SK-N-SH treated with all-trans-retinoic acid at 6 μM for 48 hours (cell line): ENCODE results near the gene SETD6.

Source experiments
- ATAC-seq: fragments of 200-7000 bp; cut with Tn5 transposase; 3 replicates; pipeline ENCODE4 v1.9.1; 2020; ENCODE audit warnings: mild to moderate bottlenecking, moderate library complexity
- ISL1 ChIP-seq: fragments of 250-450 bp; sonication (Bioruptor Pico); IDR thresholded peaks from 2 replicates; pipeline ENCODE4 v2.1.2; 2022; ENCODE audit warnings: mild to moderate bottlenecking, moderate library complexity
- OSR1 ChIP-seq: fragments of 250-450 bp; sonication (Bioruptor Pico); IDR thresholded peaks from 2 replicates; pipeline ENCODE4 v1.8.0; 2022; ENCODE audit warnings: moderate library complexity, mild to moderate bottlenecking, inconsistent platforms
- PPARA ChIP-seq: fragments of 250-450 bp; sonication (Bioruptor Pico); IDR thresholded peaks from 2 replicates; pipeline ENCODE4 v1.5.0; 2020; ENCODE audit warnings: mild to moderate bottlenecking, borderline replicate concordance
- TCF4 ChIP-seq: fragments of 250-450 bp; sonication (Bioruptor Pico); IDR thresholded peaks from 2 replicates; pipeline ENCODE4 v1.8.0; 2021; ENCODE audit warnings: mild to moderate bottlenecking, moderate library complexity, borderline replicate concordance
- TOX ChIP-seq: fragments of 250-450 bp; sonication (Bioruptor Pico); IDR thresholded peaks from 2 replicates; pipeline ENCODE4 v1.8.0; 2021; ENCODE audit warnings: mild to moderate bottlenecking, moderate library complexity, borderline replicate concordance
- ZC3H10 ChIP-seq: fragments of 250-450 bp; sonication (Bioruptor Pico); IDR thresholded peaks from 2 replicates; pipeline ENCODE4 v1.5.1; 2021; ENCODE audit warnings: mild to moderate bottlenecking, moderate library complexity
- ZFP3 ChIP-seq: fragments of 250-450 bp; sonication (Bioruptor Pico); IDR thresholded peaks from 2 replicates; pipeline ENCODE4 v1.5.0; 2020; ENCODE audit warnings: mild to moderate bottlenecking, moderate library complexity
- ZNF70 ChIP-seq: fragments of 450-650 bp; formaldehyde crosslinking; IDR thresholded peaks from 2 replicates; pipeline ENCODE4 v1.5.0; 2020; ENCODE audit warnings: mild to moderate bottlenecking, moderate library complexity
- TF ChIP-seq, protein P1 (sequence below): fragments of 250-450 bp; sonication (Bioruptor Pico); IDR thresholded peaks from 2 replicates; pipeline ENCODE4 v1.5.1; 2021; ENCODE audit warnings: mild to moderate bottlenecking, moderate library complexity
- TF ChIP-seq, protein P2 (sequence below): fragments of 250-450 bp; sonication (Bioruptor Pico); IDR thresholded peaks from 2 replicates; pipeline ENCODE4 v1.8.0; 2020; ENCODE audit warnings: mild to moderate bottlenecking, moderate library complexity, borderline replicate concordance
- TF ChIP-seq, protein P3 (sequence below): fragments of 250-450 bp; sonication (Bioruptor Pico); IDR thresholded peaks from 2 replicates; pipeline ENCODE4 v1.5.1; 2020; ENCODE audit warnings: low read depth, mild to moderate bottlenecking, moderate library complexity
- TF ChIP-seq, protein P4 (sequence below): fragments of 250-450 bp; sonication (Bioruptor Pico); IDR thresholded peaks from 2 replicates; pipeline ENCODE4 v1.5.0; 2020; ENCODE audit warnings: mild to moderate bottlenecking, moderate library complexity

The SETD6 gene

DNA sequence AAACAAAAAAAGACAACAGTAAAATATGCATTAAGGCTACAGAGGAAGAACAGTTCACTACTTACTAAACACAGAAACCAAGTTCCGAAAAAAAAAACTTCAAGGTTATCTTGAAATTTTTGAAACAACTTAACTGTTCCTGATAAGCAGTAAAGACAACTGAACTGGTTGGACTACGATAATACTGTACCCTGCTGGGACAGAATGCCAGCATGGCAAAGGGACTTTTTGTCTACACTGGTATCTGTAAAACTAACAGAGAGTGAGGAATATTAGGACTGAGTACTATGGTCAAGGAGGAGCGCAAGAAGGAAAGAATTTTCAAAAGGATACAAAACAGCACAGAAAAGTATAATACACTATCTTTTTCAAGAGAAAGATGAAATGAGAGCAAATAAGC, 19.8 kb downstream of the SETD6 start:
- ATAC-seq, result no peak
- TF ChIP-seq OSR1 (CRISPR knock-in tag), result no peak
- TF ChIP-seq TOX (CRISPR knock-in tag), result no peak

DNA sequence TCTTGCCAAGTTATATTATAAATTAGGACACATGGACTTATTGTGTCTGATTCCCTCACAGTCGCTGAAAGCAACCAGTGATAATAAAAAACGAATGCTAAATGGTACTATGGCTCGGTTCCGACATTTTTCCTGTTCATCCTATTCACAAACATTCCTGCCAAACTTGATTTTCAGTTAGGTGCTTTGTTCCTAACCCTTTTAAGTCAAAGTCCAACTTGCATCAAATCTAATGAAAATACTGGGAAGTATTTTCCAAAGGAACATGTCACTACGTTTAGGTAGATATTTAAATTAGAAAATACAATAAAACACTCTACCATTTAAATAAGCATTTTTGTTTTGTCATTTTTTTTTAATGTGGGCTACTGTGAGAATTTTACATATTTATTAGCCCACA, 21.0 kb downstream of the SETD6 start:
- ATAC-seq, result no peak
- TF ChIP-seq ISL1 (CRISPR knock-in tag) (no peak), TCF4 (CRISPR knock-in tag) (no peak), ZFP3 (no peak), ZNF70 (CRISPR knock-in tag) (no peak), ZC3H10 (CRISPR knock-in tag) (no peak)
- TF ChIP-seq, protein P1, sequence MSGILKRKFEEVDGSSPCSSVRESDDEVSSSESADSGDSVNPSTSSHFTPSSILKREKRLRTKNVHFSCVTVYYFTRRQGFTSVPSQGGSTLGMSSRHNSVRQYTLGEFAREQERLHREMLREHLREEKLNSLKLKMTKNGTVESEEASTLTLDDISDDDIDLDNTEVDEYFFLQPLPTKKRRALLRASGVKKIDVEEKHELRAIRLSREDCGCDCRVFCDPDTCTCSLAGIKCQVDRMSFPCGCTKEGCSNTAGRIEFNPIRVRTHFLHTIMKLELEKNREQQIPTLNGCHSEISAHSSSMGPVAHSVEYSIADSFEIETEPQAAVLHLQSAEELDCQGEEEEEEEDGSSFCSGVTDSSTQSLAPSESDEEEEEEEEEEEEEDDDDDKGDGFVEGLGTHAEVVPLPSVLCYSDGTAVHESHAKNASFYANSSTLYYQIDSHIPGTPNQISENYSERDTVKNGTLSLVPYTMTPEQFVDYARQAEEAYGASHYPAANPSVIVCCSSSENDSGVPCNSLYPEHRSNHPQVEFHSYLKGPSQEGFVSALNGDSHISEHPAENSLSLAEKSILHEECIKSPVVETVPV (CRISPR knock-in tag), result no peak
- TF ChIP-seq, protein P2, sequence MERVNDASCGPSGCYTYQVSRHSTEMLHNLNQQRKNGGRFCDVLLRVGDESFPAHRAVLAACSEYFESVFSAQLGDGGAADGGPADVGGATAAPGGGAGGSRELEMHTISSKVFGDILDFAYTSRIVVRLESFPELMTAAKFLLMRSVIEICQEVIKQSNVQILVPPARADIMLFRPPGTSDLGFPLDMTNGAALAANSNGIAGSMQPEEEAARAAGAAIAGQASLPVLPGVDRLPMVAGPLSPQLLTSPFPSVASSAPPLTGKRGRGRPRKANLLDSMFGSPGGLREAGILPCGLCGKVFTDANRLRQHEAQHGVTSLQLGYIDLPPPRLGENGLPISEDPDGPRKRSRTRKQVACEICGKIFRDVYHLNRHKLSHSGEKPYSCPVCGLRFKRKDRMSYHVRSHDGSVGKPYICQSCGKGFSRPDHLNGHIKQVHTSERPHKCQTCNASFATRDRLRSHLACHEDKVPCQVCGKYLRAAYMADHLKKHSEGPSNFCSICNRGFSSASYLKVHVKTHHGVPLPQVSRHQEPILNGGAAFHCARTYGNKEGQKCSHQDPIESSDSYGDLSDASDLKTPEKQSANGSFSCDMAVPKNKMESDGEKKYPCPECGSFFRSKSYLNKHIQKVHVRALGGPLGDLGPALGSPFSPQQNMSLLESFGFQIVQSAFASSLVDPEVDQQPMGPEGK (CRISPR knock-in tag), result no peak
- TF ChIP-seq, protein P3, sequence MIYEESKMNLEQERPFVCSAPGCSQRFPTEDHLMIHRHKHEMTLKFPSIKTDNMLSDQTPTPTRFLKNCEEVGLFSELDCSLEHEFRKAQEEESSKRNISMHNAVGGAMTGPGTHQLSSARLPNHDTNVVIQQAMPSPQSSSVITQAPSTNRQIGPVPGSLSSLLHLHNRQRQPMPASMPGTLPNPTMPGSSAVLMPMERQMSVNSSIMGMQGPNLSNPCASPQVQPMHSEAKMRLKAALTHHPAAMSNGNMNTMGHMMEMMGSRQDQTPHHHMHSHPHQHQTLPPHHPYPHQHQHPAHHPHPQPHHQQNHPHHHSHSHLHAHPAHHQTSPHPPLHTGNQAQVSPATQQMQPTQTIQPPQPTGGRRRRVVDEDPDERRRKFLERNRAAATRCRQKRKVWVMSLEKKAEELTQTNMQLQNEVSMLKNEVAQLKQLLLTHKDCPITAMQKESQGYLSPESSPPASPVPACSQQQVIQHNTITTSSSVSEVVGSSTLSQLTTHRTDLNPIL, result no peak
- TF ChIP-seq, protein P4, sequence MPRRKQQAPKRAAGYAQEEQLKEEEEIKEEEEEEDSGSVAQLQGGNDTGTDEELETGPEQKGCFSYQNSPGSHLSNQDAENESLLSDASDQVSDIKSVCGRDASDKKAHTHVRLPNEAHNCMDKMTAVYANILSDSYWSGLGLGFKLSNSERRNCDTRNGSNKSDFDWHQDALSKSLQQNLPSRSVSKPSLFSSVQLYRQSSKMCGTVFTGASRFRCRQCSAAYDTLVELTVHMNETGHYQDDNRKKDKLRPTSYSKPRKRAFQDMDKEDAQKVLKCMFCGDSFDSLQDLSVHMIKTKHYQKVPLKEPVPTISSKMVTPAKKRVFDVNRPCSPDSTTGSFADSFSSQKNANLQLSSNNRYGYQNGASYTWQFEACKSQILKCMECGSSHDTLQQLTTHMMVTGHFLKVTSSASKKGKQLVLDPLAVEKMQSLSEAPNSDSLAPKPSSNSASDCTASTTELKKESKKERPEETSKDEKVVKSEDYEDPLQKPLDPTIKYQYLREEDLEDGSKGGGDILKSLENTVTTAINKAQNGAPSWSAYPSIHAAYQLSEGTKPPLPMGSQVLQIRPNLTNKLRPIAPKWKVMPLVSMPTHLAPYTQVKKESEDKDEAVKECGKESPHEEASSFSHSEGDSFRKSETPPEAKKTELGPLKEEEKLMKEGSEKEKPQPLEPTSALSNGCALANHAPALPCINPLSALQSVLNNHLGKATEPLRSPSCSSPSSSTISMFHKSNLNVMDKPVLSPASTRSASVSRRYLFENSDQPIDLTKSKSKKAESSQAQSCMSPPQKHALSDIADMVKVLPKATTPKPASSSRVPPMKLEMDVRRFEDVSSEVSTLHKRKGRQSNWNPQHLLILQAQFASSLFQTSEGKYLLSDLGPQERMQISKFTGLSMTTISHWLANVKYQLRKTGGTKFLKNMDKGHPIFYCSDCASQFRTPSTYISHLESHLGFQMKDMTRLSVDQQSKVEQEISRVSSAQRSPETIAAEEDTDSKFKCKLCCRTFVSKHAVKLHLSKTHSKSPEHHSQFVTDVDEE (CRISPR knock-in tag), result no peak

DNA sequence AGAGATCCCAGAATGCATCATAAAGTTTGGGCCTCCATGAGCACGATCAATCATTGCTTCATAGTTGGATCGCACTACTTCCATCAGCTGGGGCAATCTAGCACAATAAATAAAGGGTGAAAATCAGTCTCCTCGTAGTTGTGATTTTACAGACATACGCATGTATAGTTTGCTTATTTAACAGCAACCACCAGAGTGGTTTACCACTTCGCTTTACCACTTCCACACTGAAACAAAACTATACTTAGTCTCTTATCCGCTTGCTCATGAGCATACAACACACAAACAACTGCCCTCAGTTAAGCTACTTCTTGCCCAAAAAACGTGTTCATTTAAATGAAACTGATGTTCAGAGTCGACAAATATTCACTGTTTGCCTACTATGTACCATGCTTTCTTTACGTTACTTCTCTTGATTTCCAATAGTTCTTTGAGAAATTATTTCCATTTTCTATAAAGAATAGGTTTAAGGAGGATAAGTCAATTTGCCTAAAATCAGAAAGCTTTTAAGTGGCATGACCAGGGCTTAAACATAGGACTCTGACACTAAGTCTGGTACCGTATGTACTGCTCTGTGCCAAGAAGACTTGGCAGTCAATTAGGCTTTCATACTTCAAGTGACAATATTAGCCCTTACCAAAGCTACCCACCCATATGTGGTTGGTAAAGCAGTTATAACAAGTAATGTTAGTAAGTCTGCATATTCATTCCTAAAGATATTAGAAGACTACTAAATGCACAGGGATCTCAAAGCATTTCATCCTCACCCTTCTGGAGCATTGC, 22.0 kb downstream of the SETD6 start:
- ATAC-seq, result no peak

More for the DNA sequence above, 22.0 kb downstream of the SETD6 start:
- TF ChIP-seq TOX (CRISPR knock-in tag) (no peak), ZC3H10 (CRISPR knock-in tag) (no peak), ZFP3 (no peak), TCF4 (CRISPR knock-in tag) (no peak), PPARA (CRISPR knock-in tag) (no peak)
- TF ChIP-seq, protein P3, result no peak
- TF ChIP-seq, protein P4 (CRISPR knock-in tag), result no peak
